Activated effector memory CD4-positive, alpha-beta T cell treated with Interleukin-2 at 50 U/mL for 16 hours (primary cell): ENCODE measurements around the gene ETV3.
A peak's percentile ranks its signal among the peaks of the same experiment; 100 is the strongest.
"Not testable (repeated sequence)": the region's sequence is repeated elsewhere in the genome, so short reads cannot be mapped to it uniquely, and the experiment has no call there.

ENCODE experiments used
- DNase-seq: peaks from one replicate; pipeline ENCODE4 v3.0.0-alpha.2; 2020

The ETV3 gene

GRCh38 chr1:157138220-157139051, at the start of gene ETV3:
TSS of gene ETV3 (minus strand) at chr1:157138395. CDS start at chr1:157136352, 2,043 bp downstream.
- peak; percentile 81 for DNase-seq

GRCh38 chr1:157186281-157186992, 48.2 kb upstream of the ETV3 start:
- no peak for DNase-seq

- DNase-seq: no peak
These were observed 45.7 kb upstream of the ETV3 start for GRCh38 chr1:157183870-157184269.

GRCh38 chr1:157182371-157182770, 44.2 kb upstream of the ETV3 start:
- DNase-seq: not testable (repeated sequence)

GRCh38 chr1:157181790-157182189, 43.6 kb upstream of the ETV3 start:
- DNase-seq: no peak

GRCh38 chr1:157181258-157181657, 43.1 kb upstream of the ETV3 start:
- no peak for DNase-seq

GRCh38 chr1:157178490-157178889, 40.3 kb upstream of the ETV3 start:
- no peak for DNase-seq

- no peak for DNase-seq
These were observed 39.7 kb upstream of the ETV3 start for GRCh38 chr1:157177733-157178394.

- DNase-seq: no peak
These were observed 38.5 kb upstream of the ETV3 start for GRCh38 chr1:157176591-157177121.

GRCh38 chr1:157176016-157176415, 37.8 kb upstream of the ETV3 start:
- no peak for DNase-seq

GRCh38 chr1:157173900-157174410, 35.8 kb upstream of the ETV3 start:
- DNase-seq: no peak

- not testable (repeated sequence) for DNase-seq
These were observed 35.0 kb upstream of the ETV3 start for GRCh38 chr1:157173241-157173640.

GRCh38 chr1:157172591-157172990, 34.4 kb upstream of the ETV3 start:
- not testable (repeated sequence) for DNase-seq

- not testable (repeated sequence) for DNase-seq
These were observed 33.8 kb upstream of the ETV3 start for GRCh38 chr1:157171903-157172503.

- no peak for DNase-seq
These were observed 32.7 kb upstream of the ETV3 start for GRCh38 chr1:157170677-157171515.

GRCh38 chr1:157168015-157168414, 29.8 kb upstream of the ETV3 start:
- no peak for DNase-seq

GRCh38 chr1:157167437-157167836, 29.2 kb upstream of the ETV3 start:
- no peak for DNase-seq

GRCh38 chr1:157166590-157166989, 28.4 kb upstream of the ETV3 start:
- no peak for DNase-seq

- DNase-seq: peak; percentile 59
These were observed 25.3 kb upstream of the ETV3 start for GRCh38 chr1:157163273-157164127.

- no peak for DNase-seq
These were observed 24.1 kb upstream of the ETV3 start for GRCh38 chr1:157162345-157162744.

GRCh38 chr1:157161901-157162300, 23.7 kb upstream of the ETV3 start:
- DNase-seq: no peak
